ENCODE data around the gene DUSP10.

DNA sequence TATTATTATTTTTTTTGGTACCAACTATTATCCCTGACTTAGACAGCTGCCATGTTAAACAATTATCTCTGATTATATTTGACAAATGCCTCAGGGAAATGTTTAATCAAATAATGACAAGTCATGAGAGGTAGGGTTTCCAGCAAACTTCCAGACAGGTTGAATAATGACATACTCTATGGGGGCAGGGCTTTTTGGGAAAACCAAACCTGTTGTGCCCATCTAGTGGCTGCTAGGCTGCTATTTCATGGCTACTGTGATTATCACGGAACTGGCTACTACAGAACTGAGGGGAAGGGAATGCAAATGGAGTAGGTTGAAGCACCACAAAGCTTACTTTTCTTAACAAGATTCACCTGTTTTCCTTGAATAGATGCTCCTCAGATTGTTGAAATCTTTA, 77.6 kb downstream of the DUSP10 start:
- no peak for TF ChIP-seq POLR2A (IDR thresholded peaks at IDR 0.05)
- TF ChIP-seq, protein P1, sequence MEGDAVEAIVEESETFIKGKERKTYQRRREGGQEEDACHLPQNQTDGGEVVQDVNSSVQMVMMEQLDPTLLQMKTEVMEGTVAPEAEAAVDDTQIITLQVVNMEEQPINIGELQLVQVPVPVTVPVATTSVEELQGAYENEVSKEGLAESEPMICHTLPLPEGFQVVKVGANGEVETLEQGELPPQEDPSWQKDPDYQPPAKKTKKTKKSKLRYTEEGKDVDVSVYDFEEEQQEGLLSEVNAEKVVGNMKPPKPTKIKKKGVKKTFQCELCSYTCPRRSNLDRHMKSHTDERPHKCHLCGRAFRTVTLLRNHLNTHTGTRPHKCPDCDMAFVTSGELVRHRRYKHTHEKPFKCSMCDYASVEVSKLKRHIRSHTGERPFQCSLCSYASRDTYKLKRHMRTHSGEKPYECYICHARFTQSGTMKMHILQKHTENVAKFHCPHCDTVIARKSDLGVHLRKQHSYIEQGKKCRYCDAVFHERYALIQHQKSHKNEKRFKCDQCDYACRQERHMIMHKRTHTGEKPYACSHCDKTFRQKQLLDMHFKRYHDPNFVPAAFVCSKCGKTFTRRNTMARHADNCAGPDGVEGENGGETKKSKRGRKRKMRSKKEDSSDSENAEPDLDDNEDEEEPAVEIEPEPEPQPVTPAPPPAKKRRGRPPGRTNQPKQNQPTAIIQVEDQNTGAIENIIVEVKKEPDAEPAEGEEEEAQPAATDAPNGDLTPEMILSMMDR (IDR thresholded peaks at IDR 0.05 in 4 of 5, conservative IDR thresholded peaks at IDR 0.05 in 1 of 5): no peak
